NT2/D1 (cell line): ENCODE measurements around the gene MYL2.

Experiments
- YY1 ChIP-seq: IDR thresholded peaks from 2 replicates; pipeline ENCODE4 v1.6.1; 2011; ENCODE audit not compliant: insufficient read length, insufficient read depth
- ZNF274 ChIP-seq: IDR thresholded peaks from 2 replicates; pipeline ENCODE4 v1.6.1; 2011; ENCODE audit warnings: mild to moderate bottlenecking, low read depth, low read length

GRCh38 chr12:110874781-110875180, 45.6 kb downstream of the MYL2 start:
- TF ChIP-seq YY1 (no peak), ZNF274 (no peak)
